Breast epithelium (tissue), 4 donors: ENCODE data around the gene CITED2. TPM values are rescaled to one million over a fixed set of nuclear protein-coding genes. Genes with fewer than 3 reads are reported as not detected.

Source experiments
- DNase-seq, 2 donors: peaks; one replicate each; pipeline ENCODE4 v3.0.0-alpha.2; 2019; ENCODE audit warnings: low spot score in 2 of 2
- H3K27ac ChIP-seq, 2 donors: fragments of 200-600 bp; sonication (generic) in 1 of 2; one replicate each; pipeline ENCODE4 v1.5.1; 2016 to 2019; ENCODE audit warnings: mild to moderate bottlenecking in 1 of 2
- H3K27me3 ChIP-seq, 2 donors: fragments of 200-600 bp; sonication (generic) in 1 of 2; one replicate each; pipeline versions ENCODE4 v1.5.1 to v1.6.0; 2017 to 2019; ENCODE audit warnings: control low read depth in 1 of 2, mild to moderate bottlenecking in 1 of 2
- H3K36me3 ChIP-seq: fragments of 200-600 bp; one replicate; pipeline ENCODE4 v1.5.1; 2019
- H3K4me1 ChIP-seq, 2 donors: fragments of 200-600 bp; sonication (generic); one replicate each; pipeline ENCODE4 v1.5.1; 2016 to 2019; ENCODE audit warnings: control low read depth in 1 of 2
- H3K4me3 ChIP-seq, 3 donors: fragments of 200-600 bp; sonication (generic); 1 replicate in 2 of 3; 2 replicates in 1 of 3; pipeline ENCODE4 v1.5.1; 2016 to 2019; ENCODE audit warnings: mild to moderate bottlenecking in 3 of 3, moderate library complexity in 2 of 3
- H3K9me3 ChIP-seq, 2 donors: fragments of 200-600 bp; sonication (generic) in 1 of 2; one replicate each; pipeline ENCODE4 v1.5.1; 2016 to 2019; ENCODE audit warnings: control low read depth in 1 of 2
- POLR2A ChIP-seq: fragments of 450-650 bp; IDR thresholded peaks from one replicate; pipeline ENCODE4 v1.6.1; 2016; ENCODE audit warnings: antibody characterized with exemption, mild to moderate bottlenecking, moderate library complexity
- POLR2AphosphoS5 ChIP-seq, 3 donors: sonication (generic); formaldehyde crosslinking; IDR thresholded peaks; one replicate each; pipeline ENCODE4 v1.6.1; 2017; ENCODE audit warnings: antibody characterized with exemption in 3 of 3
- intact Hi-C: fragments of 100-400 bp; cut with DNase I; formaldehyde crosslinking; loops from one replicate; pipeline ENCODE4 v1.15.1; 2023; ENCODE audit warnings: low total_unique reads
- total RNA-seq, 3 donors: library from RNA; depleted of rRNA; stranded (reverse); fragments of >200 nt; gene quantifications; one replicate each; pipeline ENCODE4 v1.1.0, GENCODE V29; 2016
- TF ChIP-seq, protein P1 (sequence below), 3 donors: fragments of 450-650 bp; IDR thresholded peaks; one replicate each; pipeline ENCODE4 v1.5.1; 2016 to 2017; ENCODE audit warnings: antibody characterized with exemption in 3 of 3, mild to moderate bottlenecking in 3 of 3, moderate library complexity in 3 of 3

CITED2 gene
- total RNA-seq, 3 donors from 2014 or later = 211 to 342 (median 300) TPM

DNA sequence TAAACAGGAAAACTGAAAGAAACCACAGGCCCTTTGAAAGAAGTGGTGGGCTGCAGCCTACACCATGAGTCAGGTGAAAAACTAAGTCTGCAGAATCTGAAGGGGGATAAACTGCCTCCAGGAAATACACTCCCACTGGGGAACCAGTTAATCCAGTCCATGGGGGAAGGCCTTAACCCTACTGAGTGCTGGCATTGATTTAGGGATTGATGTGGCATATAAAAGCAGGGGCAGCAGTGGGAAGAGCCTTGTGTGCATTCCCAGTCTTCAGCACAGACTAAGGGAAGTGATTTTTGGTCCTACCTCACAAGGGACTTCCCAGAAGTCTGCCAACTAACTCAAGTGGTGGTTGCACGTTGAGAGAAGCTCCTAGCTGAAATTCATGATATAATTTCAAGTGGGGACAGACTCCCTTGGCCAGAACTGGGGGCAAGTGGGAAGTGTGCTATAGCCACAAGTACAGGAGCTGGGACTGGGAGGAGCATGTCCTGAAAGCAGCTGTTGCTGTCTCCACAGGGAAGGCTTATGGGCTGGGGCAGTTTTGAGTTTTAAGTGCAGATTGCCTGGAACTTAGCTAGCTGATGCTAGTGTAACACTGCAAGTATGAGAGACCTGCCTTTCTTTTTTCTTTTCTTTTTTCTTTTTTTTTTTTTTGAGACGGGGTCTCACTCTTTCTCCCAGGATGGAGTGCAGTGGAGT, 31.2 kb downstream of the CITED2 start:
- H3K27ac ChIP-seq = no peak overlapping the region
- no peaks in the 10 kb centered on the region for H3K27me3 ChIP-seq
- H3K9me3 ChIP-seq = no peaks in the 10 kb centered on the region
- H3K4me3 ChIP-seq = no peak overlapping the region
- H3K36me3 ChIP-seq = no peaks in the 10 kb centered on the region
- TF ChIP-seq, protein P1, sequence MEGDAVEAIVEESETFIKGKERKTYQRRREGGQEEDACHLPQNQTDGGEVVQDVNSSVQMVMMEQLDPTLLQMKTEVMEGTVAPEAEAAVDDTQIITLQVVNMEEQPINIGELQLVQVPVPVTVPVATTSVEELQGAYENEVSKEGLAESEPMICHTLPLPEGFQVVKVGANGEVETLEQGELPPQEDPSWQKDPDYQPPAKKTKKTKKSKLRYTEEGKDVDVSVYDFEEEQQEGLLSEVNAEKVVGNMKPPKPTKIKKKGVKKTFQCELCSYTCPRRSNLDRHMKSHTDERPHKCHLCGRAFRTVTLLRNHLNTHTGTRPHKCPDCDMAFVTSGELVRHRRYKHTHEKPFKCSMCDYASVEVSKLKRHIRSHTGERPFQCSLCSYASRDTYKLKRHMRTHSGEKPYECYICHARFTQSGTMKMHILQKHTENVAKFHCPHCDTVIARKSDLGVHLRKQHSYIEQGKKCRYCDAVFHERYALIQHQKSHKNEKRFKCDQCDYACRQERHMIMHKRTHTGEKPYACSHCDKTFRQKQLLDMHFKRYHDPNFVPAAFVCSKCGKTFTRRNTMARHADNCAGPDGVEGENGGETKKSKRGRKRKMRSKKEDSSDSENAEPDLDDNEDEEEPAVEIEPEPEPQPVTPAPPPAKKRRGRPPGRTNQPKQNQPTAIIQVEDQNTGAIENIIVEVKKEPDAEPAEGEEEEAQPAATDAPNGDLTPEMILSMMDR (IDR thresholded peaks at IDR 0.05) = no peak
- no peak for TF ChIP-seq POLR2A
- TF ChIP-seq POLR2AphosphoS5 (IDR thresholded peaks at IDR 0.05) = no peak
- peaks cover 0 to 4% of the 10 kb centered on the region in 2 donors for H3K4me1 ChIP-seq
- intact Hi-C loops = no loop called here
- DNase-seq = no peak

DNA sequence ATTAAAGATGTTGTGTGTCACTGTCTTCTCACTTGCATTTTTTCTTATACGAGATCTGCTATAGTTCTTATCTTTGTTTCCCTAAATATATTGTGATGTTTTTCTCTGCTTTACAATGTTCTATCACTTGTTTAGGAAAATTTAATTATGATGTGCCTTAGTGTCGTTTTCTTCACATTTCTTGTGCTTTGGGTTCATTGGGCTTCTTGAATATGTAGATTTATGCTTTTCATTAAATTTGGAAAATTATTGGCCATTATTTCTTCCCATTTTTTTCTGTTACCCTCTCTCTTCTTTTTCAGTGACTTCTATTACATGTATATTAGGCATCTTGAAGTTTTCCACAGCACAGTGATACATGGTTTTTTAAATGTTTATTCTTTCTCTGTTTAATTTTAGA, 33.4 kb downstream of the CITED2 start:
- intact Hi-C loops = no loop called here
- H3K4me1 ChIP-seq = peaks cover 0 to 4% of the 10 kb centered on the region in 2 donors
- DNase-seq = no peak
- H3K27ac ChIP-seq = no peak overlapping the region
- H3K9me3 ChIP-seq = no peaks in the 10 kb centered on the region
- H3K27me3 ChIP-seq = no peaks in the 10 kb centered on the region
- no peak for TF ChIP-seq POLR2AphosphoS5 (IDR thresholded peaks at IDR 0.05)
- TF ChIP-seq, protein P1 (IDR thresholded peaks at IDR 0.05) = no peak
- TF ChIP-seq POLR2A = no peak
- H3K4me3 ChIP-seq = no peak overlapping the region
- H3K36me3 ChIP-seq = no peaks in the 10 kb centered on the region

DNA sequence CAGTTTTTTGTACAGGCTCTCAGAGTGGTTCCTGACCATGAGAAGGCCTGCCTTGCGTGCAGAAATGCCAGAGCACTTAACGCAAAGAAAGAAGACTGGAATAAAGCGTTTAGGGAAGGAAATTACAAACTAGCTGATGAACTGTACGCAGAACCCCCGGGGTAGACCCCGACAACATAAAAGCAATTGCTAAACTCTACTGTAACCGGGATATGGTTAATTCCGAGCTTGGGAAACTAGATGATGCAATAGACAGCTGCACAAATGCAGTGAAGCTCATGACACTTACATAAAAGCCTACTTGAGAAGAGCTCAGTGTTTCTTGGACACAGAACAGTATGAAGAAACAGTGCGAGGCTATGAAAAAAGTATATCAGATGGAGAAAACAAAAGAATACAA, 35.7 kb downstream of the CITED2 start:
- H3K4me1 ChIP-seq = peaks cover 0 to 4% of the 10 kb centered on the region in 2 donors
- H3K27me3 ChIP-seq = no peaks in the 10 kb centered on the region
- no peaks in the 10 kb centered on the region for H3K36me3 ChIP-seq
- TF ChIP-seq, protein P1 (IDR thresholded peaks at IDR 0.05) = no peak
- peak in 1 of 3 donors; percentile 46 for TF ChIP-seq POLR2AphosphoS5 (IDR thresholded peaks at IDR 0.05)
- no peak for DNase-seq
- H3K9me3 ChIP-seq = no peaks in the 10 kb centered on the region
- peak overlapping the region; percentile 76 to 84 for H3K27ac ChIP-seq
- no peak overlapping the region for H3K4me3 ChIP-seq
- intact Hi-C loops = no loop called here

DNA sequence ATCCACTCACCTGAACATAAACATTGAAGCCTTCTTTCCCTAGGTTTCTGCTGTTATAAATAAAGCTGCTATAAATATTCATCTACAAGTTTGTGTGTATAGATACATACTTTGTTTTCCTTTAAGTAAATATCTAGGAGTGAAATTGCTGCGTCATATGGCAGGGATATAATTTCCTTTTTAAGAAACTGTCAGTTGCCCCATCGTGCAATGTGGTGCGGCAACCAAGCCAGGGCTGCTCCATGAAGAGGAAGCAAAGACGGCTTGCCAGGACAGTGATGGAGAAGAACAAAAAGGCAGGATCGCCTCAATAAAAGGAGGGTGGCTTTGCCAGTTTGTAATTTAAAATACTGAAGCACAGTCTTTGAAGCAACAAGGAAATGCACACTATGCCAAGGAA, 36.6 kb downstream of the CITED2 start:
- H3K4me1 ChIP-seq = peaks cover 0 to 4% of the 10 kb centered on the region in 2 donors
- peak in 1 of 2 donors; percentile 55 for DNase-seq
- no peak for TF ChIP-seq POLR2AphosphoS5 (IDR thresholded peaks at IDR 0.05)
- TF ChIP-seq, protein P1 (IDR thresholded peaks at IDR 0.05) = no peak
- peak overlapping the region; percentile 76 to 84 for H3K27ac ChIP-seq
- intact Hi-C loops = no loop called here
- no peak overlapping the region for H3K4me3 ChIP-seq
- no peaks in the 10 kb centered on the region for H3K36me3 ChIP-seq
- no peaks in the 10 kb centered on the region for H3K9me3 ChIP-seq
- no peaks in the 10 kb centered on the region for H3K27me3 ChIP-seq

DNA sequence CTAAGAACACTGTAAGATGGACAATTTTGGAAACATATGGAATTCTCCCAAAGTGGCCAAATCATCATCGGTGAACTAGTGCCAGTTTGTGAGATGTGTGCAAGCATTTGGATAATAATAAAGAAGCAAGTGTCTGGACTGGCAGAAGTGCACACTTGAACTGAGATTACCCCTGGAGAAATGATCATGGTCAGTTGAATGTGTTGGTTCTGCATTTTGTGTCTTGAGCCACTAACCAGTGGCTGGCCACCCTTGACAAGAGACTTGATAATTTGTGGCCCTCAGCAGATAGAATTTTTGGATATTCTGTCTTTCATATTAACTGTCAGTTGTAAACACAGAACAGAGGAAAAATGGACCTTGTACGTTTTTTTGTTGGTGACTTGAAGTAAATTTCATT, 37.4 kb downstream of the CITED2 start:
- DNase-seq = no peak
- peak overlapping the region; percentile 76 to 84 for H3K27ac ChIP-seq
- peaks cover 0 to 4% of the 10 kb centered on the region in 2 donors for H3K4me1 ChIP-seq
- H3K36me3 ChIP-seq = no peaks in the 10 kb centered on the region
- H3K4me3 ChIP-seq = no peak overlapping the region
- TF ChIP-seq POLR2AphosphoS5 (IDR thresholded peaks at IDR 0.05) (no peak), POLR2A (no peak)
- TF ChIP-seq, protein P1 (IDR thresholded peaks at IDR 0.05) = no peak
- H3K9me3 ChIP-seq = no peaks in the 10 kb centered on the region
- intact Hi-C loops = no loop called here
- H3K27me3 ChIP-seq = no peaks in the 10 kb centered on the region
